Inflammatory macrophage (primary cell): ENCODE measurements around the gene ATP2C1.
"Not testable (repeated sequence)": the region's sequence is repeated elsewhere in the genome, so short reads cannot be mapped to it uniquely, and the experiment has no call there.

Experiments
- DNase-seq, 2 donors: peaks; one replicate each; pipeline ENCODE4 v3.0.0-alpha.2; 2020 to 2022
- total RNA-seq, 18 experiments: gene quantifications; one replicate each; lab custom pipeline; 2026; ENCODE audit warnings: mixed read lengths in 6 of 18, inconsistent platforms in 2 of 18; lab: John Stamatoyannopoulos, UW

Gene ATP2C1, protein sequence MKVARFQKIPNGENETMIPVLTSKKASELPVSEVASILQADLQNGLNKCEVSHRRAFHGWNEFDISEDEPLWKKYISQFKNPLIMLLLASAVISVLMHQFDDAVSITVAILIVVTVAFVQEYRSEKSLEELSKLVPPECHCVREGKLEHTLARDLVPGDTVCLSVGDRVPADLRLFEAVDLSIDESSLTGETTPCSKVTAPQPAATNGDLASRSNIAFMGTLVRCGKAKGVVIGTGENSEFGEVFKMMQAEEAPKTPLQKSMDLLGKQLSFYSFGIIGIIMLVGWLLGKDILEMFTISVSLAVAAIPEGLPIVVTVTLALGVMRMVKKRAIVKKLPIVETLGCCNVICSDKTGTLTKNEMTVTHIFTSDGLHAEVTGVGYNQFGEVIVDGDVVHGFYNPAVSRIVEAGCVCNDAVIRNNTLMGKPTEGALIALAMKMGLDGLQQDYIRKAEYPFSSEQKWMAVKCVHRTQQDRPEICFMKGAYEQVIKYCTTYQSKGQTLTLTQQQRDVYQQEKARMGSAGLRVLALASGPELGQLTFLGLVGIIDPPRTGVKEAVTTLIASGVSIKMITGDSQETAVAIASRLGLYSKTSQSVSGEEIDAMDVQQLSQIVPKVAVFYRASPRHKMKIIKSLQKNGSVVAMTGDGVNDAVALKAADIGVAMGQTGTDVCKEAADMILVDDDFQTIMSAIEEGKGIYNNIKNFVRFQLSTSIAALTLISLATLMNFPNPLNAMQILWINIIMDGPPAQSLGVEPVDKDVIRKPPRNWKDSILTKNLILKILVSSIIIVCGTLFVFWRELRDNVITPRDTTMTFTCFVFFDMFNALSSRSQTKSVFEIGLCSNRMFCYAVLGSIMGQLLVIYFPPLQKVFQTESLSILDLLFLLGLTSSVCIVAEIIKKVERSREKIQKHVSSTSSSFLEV
- total RNA-seq, result 97.4 to 623 (median 209) reads per million in 18 experiments

DNA sequence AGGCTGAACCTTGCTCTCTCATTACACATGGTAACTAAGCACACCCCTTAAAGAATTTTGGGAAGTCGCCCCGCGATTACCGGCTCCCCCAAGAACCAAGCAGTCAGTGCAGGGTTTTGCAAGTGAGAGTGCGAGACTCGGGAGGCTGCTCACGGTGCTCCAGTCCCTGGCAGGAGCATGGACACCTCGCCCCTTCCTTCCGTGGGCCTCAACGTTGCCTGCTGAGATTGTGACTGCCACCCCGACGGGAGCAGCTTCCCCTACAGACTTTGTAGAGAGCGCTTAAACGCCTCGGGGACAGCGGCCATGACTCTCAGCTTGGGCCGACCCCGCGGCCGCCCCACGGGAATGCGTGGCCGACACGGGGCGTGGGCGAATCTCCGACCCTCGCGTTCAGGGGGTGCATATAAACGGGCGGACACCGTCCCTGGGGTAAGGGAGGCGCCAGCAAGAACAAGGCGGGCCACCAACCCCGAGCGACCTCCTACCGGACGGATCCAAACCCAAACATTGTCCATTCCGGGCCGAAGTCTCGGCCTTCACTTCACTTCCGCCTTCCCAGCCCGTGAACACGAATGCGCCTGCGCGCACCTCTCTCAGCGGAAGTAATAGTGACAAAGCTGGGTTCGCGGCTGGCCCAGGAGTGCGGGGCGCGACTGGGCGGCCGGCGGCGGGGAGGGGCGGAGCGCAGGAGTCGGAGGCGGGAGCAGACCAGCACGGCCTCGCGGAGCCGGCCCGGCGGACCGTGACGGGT, at the start of gene ATP2C1:
Gene ATP2C1, plus strand, starts transcription at position 709 of the 754 bp plus-strand sequence. CDS start 686 bp downstream, outside the sequence.
- peak; percentile 96 for DNase-seq

DNA sequence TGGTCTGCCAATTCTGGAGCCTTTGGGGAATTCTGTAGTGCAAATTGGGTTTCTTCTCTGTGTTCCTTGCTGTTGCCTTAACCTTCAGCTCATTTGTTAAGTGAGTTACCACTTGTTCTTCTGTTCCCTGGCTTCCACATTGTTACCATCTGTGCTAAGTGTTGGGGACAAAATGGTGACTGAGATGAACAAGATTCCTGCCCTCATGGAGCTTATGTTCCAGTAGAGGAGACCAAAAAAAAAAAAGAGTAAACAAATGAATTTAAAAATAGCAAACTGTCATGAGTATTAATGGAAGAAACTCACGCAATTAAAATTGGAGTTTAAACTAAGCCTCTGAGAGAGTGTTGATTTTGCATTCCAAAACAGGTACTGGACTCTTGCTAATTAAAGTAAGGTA, 49.4 kb upstream of the ATP2C1 start:
- DNase-seq, result no peak

DNA sequence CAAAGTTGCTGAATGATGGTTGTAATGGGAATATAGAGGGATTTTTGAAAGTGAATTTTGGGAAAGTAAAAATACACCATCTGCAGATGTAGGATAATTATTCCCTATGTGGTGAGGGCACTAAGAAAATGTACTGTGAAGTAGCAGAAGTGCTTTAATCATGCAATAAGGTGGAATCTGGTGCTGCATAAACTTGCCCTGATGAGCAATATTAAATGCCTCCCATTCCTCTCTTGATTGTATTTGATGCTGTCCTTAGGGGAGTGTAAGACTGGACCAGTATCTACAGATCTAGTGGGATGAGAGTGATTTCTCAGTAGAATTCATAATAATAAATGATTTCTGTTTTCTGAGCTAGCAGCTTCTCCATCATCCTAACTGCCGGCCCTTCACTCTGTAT, 47.7 kb upstream of the ATP2C1 start:
- DNase-seq, result no peak

DNA sequence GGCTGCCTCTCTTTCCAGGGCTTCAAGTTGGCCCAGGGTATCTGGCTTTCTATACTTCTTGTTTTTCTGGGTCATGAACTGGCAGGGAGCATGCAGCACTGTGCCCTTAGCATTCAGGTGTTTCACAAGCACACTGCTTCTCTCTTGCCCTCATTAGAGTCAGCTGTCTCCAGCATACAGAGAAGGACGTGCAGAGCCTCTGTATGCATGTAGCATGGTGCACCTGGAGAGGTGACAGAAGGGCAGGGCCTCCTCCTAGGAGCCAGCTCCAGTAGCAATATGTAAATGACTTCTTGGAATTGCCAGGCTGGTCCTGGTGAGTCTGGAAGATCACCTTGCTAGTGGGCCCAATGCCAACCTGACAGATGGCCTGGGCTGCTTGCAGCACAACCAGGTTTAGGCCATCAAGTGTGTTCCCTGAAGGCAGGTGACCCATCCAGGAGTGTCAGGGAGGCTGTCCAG, 44.8 kb upstream of the ATP2C1 start:
- peak; percentile 64 to 66 for DNase-seq

DNA sequence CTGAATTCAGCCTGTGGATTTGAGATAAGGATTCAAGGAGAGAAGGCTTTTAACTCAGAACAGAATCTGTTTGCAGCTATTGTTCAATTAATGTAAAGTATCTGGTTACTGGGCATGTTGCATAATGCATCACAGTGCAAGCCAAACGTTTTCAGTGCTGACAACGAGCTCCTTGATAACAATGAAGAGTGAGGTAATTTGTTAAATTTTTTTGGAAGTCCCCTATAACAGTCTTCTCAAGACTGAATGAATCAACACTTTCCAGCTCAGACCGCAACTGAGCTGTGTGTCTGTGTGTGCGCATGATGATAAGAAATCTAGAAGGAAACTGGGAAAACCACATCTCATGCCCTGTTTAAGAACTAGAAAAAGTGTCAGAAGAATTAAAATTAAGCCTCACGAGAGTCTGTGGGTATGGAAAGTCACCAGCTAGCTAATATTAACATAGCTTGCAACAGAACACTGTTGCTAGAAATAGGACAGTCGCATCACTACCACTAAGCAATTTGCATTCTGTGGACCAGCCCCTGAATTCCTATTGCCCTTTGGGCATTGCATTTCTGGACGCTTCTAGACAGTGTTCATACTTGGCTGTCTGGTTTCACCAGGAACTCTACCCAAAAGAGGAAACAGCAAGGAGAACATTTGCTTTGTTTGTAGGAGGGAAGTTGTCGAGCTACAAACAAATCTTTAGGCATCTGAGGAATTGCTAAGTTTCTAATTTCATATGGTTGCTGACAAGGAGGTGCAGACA, 43.7 kb upstream of the ATP2C1 start:
- DNase-seq, result peak; percentile 90 to 92

DNA sequence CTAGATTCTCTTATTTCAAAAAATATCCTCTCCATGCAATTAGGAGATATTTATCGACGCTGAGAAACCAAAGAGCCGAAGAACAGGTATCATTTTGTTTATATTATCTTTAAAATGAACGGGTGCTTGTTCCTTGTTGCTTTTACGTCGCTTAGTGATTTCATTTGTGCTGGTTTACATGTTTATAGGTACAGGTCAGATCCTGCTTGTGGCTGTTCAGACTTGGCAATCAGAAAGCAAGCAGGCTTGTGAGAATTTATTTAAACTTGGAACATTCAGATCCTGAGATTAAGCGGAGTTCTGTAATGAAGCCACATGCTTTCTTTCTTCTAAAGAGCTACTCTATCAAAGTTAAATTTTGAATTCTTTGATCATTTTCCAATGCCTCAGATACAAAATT, 43.0 kb upstream of the ATP2C1 start:
- DNase-seq, result peak in 1 of 2 donors; percentile 19

DNA sequence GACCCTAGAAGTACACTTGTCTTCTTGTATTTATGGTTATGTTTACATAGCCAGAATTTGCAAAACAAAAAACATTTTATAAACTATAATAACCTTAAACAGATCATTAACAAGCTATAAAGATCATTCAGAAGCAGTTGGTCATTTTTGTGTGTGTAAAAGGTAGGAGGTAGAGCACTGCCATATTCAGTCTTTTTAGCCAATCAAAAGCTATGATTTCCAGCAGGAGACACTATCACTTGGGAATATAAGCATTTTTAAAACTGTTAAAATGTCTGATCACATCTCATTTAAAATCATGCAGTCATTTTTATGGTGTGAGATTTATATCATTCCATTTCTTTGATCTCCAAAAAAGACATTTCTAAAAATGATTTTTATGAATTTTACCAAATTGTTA, 42.6 kb upstream of the ATP2C1 start:
- peak in 1 of 2 donors; percentile 27 for DNase-seq

DNA sequence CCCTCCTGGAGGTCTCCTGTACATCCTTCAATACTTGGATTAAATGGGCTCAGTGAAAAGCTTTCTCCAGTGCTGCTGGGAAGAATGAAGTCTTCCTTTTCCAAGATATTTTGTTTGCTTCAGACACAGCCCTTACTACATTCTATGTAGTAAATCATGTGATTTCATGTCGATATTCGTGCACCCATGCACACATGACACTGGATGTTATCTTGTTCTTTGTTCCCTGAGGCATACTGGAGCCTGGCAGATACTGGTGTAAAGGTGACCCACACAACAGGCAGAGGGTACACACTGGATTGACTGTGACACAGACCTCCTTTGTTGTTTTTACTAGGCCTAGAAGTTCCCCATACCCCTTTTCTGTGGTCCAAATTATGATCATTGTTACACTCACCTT, 40.3 kb upstream of the ATP2C1 start:
- DNase-seq, result no peak

DNA sequence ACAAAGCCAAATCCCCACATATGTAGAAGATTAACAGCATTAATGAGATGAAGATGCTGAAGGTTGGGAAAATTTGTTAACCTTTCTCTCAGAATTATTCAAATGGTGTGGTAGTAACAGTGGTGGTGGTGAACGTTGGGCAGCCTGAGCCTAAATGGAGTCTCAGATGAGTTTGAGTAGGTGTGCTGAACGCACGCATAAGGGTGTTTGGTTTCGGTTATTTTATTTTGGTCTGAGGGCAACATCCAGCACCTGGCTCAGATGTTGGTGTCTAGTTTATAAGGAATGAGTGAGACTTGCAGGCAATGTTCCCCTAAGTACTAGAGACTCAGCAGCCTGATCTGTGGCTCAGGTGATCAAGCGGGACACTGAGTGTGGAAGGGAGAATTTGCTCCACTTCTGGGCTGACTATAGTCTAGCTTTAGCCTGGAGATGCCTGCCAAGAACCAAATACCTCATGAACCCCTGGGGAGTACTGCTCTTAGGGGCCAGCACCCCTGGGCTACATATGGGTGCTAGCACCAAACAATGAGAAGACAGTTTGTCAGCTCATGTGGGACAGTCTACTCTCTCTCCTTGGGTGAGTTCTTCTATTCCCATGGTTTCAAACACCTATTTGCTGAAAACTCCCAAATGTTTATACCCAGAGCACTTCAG, 39.5 kb upstream of the ATP2C1 start:
- DNase-seq, result no peak

DNA sequence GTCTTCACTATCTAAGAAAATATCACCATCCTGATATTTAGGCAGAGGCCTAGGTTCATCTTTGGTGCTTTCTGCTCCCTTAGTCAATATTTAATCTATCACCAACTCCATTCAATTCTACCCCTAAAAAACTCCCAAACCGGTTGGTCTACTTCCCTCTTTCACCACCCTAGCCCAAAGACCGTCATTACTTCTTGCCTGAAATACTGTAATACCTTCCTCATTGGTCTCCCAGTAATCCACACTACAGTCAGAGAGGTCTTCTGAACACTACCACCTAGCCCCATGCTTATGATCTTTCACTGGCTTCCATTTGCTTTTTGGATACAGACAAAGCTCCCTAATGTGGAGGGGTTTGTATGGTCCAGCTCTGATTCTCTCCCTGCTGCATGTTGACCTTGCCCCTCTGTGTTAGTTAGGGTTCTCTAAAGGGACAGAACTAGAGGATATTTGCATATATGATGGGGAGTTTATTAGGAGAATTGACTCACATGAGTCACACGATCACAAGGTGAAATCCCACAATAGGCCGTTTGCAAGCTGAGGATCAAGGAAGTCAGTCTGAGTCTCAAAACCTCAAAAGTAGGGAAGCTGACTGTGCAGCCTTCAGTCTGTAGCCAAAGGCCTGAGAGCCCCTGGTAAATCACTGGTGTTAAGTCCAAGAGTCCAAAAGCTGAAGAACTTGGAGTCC, 36.4 kb upstream of the ATP2C1 start:
- DNase-seq, result peak; percentile 84 to 87

DNA sequence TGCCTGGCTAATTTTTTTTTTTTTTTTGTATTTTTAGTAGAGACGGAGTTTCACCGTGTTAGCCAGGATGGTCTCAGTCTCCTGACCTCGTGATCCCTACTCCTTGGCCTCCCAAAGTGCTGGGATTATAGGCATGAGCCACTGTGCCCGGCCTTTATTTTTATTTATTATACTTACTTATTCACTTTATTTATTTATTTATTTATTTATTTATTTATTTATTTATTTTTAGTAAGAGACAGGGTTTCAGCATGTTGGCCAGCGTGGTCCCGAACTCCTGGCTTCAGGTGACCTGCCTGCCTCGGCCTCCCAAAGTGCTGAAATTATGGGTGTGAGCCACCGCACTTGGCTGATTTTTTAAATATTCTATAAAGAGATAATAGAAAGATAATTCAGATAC, 31.8 kb upstream of the ATP2C1 start:
- not testable (repeated sequence) for DNase-seq

DNA sequence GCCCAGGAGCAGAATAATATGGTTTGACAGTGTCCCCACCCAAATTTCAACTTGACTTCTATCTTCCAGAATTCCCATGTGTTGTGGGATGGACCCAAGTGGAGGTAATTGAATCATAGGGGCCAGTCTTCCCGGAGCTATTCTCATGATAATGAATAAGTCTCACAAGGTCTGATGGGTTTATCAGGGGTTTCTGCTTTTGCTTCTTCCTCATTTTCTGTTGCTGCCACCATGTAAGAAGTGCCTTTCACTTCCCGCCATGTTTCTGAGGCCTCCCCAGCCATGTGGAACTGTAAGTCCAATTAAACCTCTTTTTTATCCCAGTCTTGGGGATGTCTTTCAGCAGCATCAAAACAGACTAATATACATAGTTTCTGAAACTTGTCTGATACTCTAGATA, 28.4 kb upstream of the ATP2C1 start:
- peak in 1 of 2 donors; percentile 8 for DNase-seq

DNA sequence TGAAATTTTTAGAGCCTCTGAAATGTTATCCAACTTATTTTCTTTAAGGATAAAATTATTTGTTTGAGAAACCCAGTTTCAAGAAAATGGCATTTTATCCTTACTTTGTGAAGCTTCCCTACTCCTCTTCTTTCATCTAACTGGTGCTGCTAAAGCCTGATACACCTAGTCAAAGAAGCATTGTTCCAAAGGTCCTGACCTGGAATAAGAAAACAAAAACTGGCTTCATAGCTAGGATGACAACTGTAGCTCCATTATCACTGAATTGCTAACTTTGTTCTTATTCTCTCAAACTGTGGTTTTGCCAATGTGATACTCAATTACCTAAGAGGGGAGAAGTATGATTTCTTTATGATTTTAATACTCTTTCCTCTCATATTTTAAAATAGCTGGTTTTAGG, 27.6 kb upstream of the ATP2C1 start:
- no peak for DNase-seq

DNA sequence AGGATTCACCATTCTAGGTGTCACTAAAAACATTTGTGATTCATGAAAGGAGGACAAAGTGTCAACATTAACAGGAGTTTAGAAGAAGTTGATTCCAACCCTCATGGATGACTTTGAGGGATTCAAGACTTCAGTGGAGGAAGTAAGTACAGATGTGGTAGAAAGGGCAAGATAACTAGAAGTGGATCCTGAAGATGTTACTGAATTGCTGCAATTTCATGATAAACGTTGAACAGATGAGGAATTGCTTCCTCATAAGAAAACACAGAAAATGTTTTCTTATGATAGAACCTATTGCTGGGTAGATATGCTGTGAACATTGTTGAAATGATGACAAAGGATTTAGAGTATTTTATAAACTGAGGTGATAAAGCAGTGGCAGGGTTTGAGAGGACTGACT, 23.5 kb upstream of the ATP2C1 start:
- DNase-seq, result no peak

DNA sequence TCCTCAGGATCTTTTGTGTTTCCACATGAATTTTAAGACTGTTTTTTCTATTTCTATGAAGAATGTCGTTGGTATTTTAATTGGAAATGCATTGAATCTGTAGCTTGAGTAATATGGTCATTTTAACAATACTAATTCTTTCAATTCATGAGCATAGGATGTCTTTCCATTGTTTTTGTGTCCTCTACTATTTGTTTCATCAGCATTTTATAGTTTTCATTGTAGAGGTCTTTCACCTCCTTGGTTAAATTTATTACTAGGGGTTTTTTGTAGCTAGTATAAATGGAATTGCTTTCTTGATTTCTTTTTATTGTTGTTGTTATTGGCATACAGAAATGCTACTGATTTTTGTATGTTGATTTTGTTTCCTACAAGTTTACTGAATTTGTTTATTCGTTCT, 17.3 kb upstream of the ATP2C1 start:
- DNase-seq, result no peak

DNA sequence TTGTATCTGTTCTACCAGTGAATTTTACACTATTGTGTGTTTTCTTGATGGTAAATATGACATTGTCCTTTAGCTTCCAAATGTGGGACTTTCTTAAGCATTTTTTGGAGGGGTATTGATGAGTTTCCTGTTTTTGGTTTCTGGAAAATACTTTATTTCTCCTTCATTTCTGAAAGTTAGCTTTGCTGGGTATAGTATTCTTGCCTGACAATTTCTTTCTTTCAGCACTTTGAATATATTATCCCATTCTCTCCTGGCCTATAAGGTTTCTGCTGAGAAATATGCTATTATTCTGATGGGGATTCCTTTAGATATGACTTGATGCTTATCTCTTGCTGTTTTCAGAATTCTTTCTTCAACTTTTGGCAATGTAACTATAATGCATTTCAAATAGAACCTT, 15.4 kb upstream of the ATP2C1 start:
- no peak for DNase-seq

DNA sequence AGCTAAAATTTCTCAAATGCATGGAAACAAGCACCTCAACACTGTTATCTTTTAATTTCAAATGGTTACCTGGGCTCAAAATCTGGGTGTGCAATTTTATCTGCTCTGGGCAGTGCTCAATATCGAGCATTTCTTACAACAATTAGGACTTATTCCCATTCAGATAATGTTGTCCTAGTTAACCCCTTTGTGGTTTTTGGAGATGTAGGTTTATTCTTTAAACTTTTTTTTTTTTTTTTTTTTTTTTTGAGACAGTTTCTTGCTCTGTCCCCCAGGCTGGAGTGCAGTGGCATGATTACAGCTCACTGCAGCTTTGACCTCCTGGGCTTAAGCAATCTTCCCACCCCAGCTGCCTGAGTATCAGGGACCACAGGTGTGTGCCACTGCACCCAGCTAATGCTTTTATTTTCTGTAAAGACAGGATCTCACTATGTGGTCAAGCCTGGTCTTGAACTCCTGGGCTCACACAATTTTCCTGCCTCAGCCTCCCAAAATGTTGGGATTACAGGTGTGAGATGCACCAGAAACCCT, 4.4 kb upstream of the ATP2C1 start:
- no peak for DNase-seq

DNA sequence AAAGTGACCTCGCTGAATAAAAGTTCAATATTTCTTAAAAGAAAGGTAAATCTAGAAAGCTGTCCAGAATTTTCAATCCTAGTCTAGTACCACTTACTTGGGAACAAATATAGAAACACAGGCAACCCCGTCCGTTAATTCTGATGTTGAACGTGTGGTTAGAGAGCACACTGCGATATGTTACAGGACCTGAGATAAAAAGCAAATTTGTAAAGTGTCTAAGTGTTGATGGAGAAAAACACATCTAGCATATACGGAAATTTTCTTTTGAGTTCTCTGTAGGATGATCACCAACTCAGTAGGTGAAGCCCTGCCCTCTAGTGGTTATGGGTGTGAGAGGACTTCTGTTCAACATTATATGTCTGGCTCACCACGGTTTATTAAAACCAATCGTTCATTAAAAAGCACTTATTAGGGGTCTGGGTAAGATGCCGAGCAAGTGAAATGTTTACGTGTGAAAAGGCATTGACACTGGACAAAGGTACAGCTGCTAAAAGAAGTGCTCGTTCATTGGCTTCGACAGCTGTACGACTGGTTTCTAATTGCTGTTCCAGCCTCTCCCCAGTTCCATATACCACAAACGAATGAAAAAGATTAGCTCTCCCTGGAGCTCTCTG, 1.0 kb upstream of the ATP2C1 start:
- peak; percentile 83 to 86 for DNase-seq

DNA sequence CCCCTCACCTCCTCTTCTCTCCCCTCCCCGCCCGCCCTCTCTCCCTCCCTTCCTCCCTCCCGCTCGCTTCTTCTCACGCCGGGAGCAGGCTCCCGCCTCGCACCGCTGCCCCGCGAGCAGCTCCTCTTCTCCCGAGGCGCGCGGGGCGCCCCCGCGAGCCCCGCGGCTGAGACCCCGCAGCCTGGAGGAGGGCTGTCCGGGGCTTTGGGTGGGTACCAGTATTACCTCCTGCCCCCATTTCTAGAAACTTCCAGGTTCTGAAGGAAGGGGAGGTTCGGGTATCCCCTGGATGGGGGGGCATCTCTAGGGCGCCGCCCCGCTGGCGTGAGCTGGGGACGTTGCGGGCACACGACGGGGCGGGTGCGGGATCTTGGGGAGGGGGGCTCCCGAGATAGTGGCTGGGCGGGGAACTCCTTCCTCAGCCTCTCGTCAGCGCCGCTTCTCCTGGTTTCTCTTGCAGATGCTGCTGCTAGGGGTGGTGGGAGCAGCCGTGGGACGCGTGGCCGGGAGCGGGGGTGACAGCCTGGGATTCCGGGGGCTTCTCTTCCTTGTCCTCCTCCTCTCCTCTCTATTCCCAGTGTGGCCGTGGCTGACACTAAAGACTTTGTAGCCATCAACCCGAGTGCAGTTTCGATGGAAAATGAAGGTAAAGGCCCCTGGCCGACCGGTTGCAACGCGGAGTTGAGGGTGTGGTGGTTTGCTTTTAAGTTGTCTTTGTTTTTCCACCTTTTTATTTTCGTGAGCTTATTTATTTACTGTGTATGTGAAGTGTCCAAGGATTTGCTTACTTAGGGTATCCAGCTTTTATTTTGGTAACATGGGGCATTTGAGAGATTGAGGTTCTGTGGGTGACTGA, 474 bp downstream of the ATP2C1 start:
- DNase-seq, result peak in 1 of 2 donors; percentile 18
